ENCODE data around the gene HSPB2.

HSPB2 gene

DNA sequence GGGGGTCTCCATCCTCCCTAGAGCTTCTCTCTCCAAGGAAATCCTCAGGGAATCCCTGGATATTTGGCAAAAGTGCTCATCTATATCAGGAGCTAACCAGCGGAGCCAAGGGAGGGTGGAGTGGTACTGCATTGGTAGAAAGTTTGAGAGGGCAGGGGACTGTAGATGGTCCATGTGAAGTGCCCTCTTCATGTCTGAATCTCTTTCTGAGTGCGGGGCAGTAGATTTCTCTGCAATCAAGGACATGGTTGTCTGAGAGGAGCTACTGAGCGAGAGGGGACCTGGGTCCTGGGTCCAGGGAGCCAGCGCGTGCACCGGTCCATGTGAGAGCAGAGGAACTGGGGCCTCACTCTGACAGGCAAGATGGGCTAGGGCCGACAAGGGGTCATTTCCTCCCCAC lies 25.3 kb downstream of the HSPB2 start:
- DNase-seq = no peak
- TF ChIP-seq POLR2A (IDR thresholded peaks at IDR 0.05; ENCODE audit: low read length) = no peak
- TF ChIP-seq GATA1 (IDR thresholded peaks at IDR 0.05; ENCODE audit: low read depth, low read length) = no peak

DNA sequence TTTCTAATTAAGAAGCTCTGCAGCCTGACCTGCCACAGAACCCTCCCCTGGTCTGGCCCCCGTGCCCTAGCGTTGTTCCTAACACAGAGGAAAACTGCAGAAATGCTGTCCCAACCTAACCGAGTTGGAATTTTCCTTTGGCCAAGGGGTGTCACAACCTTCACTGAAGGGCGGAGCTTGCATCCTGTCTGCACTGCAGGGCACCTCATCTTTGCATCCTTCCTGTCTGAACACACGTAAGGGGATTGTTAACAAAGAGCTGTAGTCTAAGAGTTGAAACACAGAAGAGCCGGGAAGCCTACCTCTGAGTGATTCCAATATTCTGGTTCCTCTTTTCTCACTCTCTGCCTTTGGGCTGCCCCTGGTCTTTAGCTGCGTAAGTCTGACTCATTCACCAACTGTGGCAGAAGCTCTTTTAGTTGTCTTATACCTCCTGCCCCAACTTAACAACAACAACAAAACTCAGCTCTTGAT lies 26.2 kb downstream of the HSPB2 start:
- DNase-seq = peak in 1 of 2 experiments; percentile 17
- TF ChIP-seq GATA1 (IDR thresholded peaks at IDR 0.05; ENCODE audit: low read depth, low read length) (no peak), POLR2A (IDR thresholded peaks at IDR 0.05; ENCODE audit: low read length) (peak; percentile 26)

DNA sequence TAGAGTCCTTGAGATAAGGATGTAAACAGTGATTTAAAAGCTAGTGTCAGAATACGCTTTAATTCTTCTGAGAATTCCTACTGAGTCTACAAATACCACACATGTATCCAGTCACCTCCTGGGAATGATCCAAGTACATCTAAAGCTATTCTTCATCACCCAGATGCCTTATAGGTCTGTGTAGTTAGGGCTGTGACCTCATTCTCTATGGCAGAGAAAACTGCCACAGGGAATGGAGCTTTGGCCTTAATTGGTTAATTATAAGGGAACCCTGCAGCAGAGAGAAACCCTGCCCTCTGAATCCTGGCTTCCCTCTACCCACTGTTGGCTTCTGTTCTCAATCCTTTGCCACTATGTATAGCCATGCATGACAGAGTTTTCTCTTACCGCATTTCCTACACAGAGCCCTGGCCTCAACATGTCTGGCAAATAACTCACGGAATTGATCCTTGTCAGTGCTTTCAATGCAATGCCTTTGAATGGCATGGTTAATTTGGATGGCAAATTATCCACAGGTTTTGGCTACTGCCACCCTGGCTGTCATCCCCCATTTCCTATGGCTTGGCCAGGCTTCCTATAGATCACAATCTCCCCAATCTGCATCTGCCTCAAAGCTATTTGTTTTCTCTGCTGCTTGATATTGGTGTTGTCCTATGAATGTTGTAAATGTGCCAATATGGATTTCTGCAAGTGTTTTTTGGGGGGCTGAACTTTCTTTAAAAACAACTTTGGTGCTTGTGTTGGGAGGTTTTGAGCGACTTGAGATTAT lies 27.5 kb downstream of the HSPB2 start:
- TF ChIP-seq GATA1 (IDR thresholded peaks at IDR 0.05; ENCODE audit: low read depth, low read length) (no peak), POLR2A (IDR thresholded peaks at IDR 0.05; ENCODE audit: low read length) (no peak)
- no peak for DNase-seq

DNA sequence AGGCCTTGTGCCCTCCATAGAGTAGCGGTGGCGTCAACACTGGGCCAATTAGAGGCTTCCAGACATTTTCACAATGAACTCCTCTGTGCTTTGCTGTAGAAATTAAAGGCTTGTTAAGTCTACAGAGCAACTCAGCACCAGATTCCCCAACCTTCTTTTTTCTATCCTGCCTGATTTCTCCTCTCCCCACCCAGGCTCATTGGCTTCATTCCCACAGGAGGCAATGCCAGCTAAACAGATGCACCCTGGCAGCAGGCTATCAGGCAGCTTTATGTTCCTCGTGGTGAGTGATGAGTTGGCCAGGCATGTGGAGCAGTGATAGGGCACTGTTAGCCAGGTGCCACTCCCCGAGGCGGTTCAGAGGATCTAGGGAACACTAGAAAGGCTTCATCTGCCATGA lies 29.4 kb downstream of the HSPB2 start:
- TF ChIP-seq GATA1 (IDR thresholded peaks at IDR 0.05; ENCODE audit: low read depth, low read length) (no peak), POLR2A (IDR thresholded peaks at IDR 0.05; ENCODE audit: low read length) (no peak)
- DNase-seq = peak in 1 of 2 experiments; percentile 15

DNA sequence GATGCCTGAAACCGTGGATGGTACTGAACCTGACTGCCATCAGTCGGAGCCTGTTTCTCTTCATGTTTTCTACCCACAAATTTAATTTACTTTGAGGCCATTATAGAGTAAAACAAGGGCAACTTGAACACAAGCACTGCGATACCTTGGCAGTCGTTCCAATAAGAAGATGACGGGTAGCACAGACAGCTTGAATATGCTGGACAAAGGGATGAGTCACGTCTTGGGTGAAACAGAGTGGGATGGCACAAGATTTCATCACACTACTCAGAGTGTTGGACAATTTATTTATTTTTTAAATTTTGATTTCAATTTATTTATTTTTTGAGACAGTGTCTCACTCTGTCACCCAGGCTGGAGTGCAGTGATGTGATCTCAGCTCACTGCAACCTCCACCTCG lies 30.3 kb downstream of the HSPB2 start:
- TF ChIP-seq GATA1 (IDR thresholded peaks at IDR 0.05; ENCODE audit: low read depth, low read length) (no peak), POLR2A (IDR thresholded peaks at IDR 0.05; ENCODE audit: low read length) (no peak)
- peak in 1 of 2 experiments; percentile 13 for DNase-seq

DNA sequence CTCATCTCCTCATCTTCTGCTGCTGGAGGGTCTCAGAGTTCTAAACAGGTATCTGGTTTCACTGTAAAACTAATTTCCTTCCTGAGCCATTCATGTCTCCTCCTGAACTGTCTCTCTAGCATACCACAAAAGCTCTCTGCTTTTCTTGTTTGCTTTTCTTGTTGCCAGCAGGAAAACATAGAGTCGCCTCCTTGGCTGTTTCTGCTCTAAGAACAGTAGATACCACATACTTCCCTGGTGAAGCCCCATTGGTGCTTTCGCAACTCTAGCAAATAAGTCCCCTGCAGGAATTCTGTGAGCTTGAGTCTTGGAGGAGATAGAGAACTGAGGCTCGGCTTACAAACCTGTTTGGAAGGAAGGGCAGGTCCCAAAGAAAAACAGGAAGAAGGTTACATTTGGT lies 31.6 kb downstream of the HSPB2 start:
- DNase-seq = no peak
- TF ChIP-seq GATA1 (IDR thresholded peaks at IDR 0.05; ENCODE audit: low read depth, low read length) = no peak
- TF ChIP-seq POLR2A (IDR thresholded peaks at IDR 0.05; ENCODE audit: low read length) = no peak

DNA sequence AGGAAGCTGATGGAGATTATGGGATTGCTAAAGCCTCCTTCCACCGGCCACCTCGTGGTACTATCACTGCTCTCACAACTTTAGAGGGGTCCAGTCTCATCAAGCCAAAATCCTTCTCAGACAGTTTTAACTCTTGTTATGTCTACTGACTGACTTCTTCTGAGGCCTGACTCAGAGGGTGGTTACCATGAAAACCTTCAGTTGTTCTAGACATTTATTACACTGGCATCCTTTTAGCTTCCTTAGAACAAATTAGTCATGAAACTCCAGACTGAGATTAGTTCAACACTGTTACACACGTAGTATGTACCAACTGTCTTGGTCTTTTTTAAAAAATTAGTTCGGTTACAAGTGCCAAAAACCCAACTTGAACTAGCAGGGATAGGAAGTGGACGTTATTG lies 32.1 kb downstream of the HSPB2 start:
- DNase-seq = no peak
- TF ChIP-seq POLR2A (IDR thresholded peaks at IDR 0.05; ENCODE audit: low read length) = no peak
- TF ChIP-seq GATA1 (IDR thresholded peaks at IDR 0.05; ENCODE audit: low read depth, low read length) = no peak

DNA sequence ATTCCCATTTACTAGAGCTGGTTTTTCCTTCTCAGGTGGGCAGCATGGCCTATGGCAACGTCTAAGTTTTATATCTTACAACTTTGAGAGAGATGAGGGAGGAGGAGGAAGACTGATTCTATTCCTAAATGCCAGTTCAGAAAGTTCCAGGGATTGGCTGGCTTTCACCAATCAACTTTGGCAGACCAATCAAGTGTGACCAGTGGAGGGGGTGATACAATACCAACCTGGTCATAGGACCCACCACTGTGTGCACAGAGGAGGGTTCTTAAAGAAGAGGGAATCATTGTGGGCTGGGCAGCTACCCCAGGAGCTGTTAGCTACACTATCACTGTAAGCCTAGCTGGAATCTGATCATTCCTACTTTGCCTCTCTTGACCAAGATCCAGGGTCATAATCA lies 32.7 kb downstream of the HSPB2 start:
- no peak for DNase-seq
- TF ChIP-seq POLR2A (IDR thresholded peaks at IDR 0.05; ENCODE audit: low read length) (no peak), GATA1 (IDR thresholded peaks at IDR 0.05; ENCODE audit: low read depth, low read length) (no peak)

DNA sequence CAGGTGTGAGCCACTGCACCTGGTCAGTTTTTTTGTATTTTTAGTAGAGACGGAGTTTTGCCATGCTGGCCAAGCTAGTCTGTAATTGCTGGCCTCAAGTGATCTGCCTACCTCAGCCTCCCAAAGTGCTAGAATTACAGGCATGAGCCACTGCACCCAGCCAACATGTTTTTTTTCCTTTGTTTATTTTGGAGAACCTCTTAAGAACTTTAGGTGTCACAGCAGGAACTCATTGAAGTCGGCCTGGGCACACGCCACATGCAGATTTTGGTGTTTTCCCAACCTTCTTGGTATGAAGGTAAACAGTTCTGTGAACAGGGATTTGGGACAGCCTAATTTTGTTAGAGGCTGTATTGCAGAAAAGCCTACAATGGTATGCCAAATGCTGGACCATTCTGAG lies 34.0 kb downstream of the HSPB2 start:
- no peak for TF ChIP-seq GATA1 (IDR thresholded peaks at IDR 0.05; ENCODE audit: low read depth, low read length)
- TF ChIP-seq POLR2A (IDR thresholded peaks at IDR 0.05; ENCODE audit: low read length) = no peak
- DNase-seq = no peak

DNA sequence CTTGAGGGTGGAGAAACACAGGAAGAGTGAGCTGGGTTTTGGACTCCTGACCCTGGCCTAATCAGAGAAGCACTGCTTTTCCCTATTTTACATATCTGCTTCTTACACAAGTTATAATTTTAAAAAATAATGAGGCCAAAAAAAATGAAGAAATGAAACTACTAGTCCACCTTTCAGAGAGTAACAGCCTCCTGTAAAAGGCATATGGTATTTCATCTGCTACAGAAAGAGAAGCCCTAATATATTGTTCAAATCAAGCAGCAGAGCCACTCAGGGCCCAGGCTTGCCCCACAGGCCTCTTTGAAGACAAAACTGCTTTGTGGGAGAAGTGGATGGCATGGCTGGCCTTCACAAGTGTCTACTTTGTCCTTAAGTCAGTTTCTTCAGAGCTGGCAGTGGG lies 34.6 kb downstream of the HSPB2 start:
- no peak for DNase-seq
- TF ChIP-seq POLR2A (IDR thresholded peaks at IDR 0.05; ENCODE audit: low read length) (no peak), GATA1 (IDR thresholded peaks at IDR 0.05; ENCODE audit: low read depth, low read length) (no peak)

DNA sequence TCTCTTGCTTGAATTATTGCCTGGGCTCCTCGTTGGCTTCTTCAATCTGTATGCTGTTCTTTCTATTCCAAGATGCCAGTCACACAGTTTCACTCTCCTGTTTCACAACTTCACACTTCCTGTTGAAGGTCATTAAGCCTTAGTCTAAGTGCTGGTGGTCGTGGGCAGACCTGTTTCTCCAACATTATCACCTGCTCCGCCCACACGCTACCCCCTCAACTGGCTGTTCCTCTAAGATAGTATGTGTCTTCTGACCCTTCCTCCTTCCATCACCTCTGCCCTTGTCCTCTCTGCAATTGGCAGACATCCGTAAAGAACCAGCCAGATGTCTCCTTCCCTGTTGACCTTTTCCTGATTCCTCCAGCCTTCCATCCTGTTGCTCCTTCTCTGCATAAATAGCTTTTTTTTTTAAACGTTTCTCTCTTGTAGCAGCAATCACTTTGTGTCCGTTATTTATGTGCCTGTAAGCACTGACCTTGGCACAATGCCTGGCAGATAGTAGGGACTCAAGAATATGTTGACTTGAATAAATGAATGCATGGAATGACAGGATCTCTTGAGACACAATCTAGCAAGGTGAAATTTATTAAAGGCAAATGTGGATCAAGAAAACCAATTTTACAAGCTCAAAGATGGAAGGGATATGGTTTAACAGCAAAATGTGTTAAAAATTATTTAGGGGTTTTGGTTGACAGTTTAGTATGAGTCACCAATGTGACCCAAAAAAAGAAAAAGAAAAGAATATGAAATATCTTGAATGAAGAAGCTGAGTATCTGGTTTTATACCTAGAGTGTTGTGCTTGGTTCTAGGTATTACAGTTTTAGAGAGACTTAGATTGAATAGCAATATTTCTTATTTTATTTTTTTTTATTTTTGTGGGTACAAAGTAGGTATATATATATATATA lies 37.2 kb downstream of the HSPB2 start:
- no peak for DNase-seq
- TF ChIP-seq GATA1 (IDR thresholded peaks at IDR 0.05; ENCODE audit: low read depth, low read length) (no peak), POLR2A (IDR thresholded peaks at IDR 0.05; ENCODE audit: low read length) (no peak)

DNA sequence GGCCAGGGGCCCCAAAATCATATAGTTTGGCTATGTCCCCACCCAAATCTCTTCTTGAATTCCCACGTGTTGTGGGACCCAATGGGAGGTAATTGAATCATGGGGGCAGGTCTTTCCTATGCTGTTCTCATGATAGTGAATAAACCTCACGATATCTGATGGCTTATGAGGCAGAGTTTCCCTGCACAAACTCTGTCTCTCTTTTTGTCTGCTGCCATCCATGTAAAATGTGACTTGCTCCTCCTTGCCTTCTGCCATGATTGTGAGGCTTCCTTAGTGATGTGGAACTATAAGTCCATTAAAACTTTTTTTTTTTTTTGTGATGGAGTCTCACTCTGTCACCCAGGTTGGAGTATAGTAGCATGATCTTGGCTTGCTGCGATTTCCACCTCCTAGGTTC lies 39.0 kb downstream of the HSPB2 start:
- TF ChIP-seq POLR2A (IDR thresholded peaks at IDR 0.05; ENCODE audit: low read length) = no peak
- TF ChIP-seq GATA1 (IDR thresholded peaks at IDR 0.05; ENCODE audit: low read depth, low read length) = no peak
- DNase-seq = no peak

DNA sequence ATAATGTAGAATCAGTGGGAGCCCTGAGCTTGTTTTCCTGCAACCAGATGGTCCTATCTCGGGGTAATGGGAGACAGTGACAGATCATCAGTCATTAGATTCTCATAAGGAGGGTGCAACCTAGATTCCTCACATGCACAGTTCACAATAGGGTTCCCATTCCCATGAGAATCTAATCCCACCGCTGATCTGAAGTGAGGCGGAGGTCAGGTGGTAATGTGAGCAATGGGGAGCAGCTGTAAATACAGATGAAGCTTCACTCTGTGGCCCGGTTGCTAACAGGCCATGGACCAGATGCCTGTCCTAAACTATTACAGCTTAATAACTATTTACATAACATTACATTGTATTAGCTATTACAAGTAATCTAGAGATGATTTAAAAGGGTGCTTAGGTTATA lies 41.6 kb downstream of the HSPB2 start:
- DNase-seq = no peak
- TF ChIP-seq GATA1 (IDR thresholded peaks at IDR 0.05; ENCODE audit: low read depth, low read length) (no peak), POLR2A (IDR thresholded peaks at IDR 0.05; ENCODE audit: low read length) (no peak)

DNA sequence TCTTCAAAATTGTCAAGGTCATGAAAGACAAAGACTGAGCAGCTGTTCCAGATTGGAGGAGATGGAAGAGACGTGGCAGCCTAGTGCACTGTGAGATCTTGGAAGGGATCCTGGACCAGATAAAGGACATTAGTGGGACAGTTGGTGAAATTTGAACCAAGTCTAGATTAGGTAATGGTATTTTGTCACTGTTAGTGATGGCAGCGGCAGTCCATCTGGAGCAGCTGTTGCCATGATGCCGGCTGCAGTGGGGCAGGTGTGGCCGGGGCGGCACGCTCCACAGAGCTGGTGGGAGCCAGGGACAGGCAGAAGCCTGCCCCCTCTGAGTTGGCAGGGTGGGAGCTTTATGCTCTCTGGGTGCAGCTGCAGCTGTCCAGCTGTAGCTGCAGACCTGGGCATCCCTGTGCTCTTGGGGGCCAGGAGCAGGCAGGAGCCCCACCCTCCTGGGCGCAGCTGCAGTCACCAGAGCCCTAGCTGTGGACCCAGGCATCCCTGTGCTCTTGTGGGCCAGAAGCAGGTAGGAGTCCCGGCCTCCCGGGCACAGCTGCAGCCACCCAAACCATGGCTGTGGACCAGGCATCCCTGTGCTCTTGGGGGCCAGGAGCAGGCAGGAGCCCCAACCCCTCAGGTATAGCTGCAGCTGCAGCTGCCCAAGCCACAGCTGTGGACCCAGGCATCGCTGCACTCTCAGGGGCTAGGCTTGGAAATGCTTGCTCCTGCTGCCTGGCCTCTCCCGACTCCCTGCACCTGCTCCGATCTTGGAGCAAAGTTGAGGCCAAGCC lies 45.3 kb downstream of the HSPB2 start:
- no peak for TF ChIP-seq GATA1 (IDR thresholded peaks at IDR 0.05; ENCODE audit: low read depth, low read length)
- TF ChIP-seq POLR2A (IDR thresholded peaks at IDR 0.05; ENCODE audit: low read length) = no peak

More for the DNA sequence above, 45.3 kb downstream of the HSPB2 start:
- DNase-seq = no peak
